Effector memory CD8-positive, alpha-beta T cell (primary cell): Measurements from ENCODE around the gene IGSF6.
"Not testable (repeated sequence)": the region's sequence is repeated elsewhere in the genome, so short reads cannot be mapped to it uniquely, and the experiment has no call there.

ENCODE experiments used
- ATAC-seq: fragments of 150-1000 bp; cut with Tn5 transposase; replicated peaks from 2 replicates; pipeline ENCODE4 v1.10.0; 2021; ENCODE audit warnings: mild to moderate bottlenecking, moderate library complexity
- DNase-seq, 3 experiments: peaks; one replicate each; pipeline ENCODE4 v3.0.0; 2021
- H3K27ac Mint-ChIP-seq, 2 donors: one replicate each; pipeline ENCODE4 v1.8.0; 2022; ENCODE audit warnings: mild to moderate bottlenecking in 2 of 2, mixed read lengths in 2 of 2, moderate library complexity in 2 of 2
- H3K27me3 Mint-ChIP-seq, 2 donors: one replicate each; pipeline ENCODE4 v1.8.0; 2022; ENCODE audit warnings: mixed read lengths in 2 of 2
- H3K36me3 Mint-ChIP-seq: one replicate; pipeline ENCODE4 v1.8.0; 2022; ENCODE audit warnings: mild to moderate bottlenecking, moderate library complexity, mixed read lengths; ENCODE audit not compliant: insufficient read depth
- H3K4me1 Mint-ChIP-seq, 2 donors: one replicate each; pipeline ENCODE4 v1.8.0; 2022; ENCODE audit warnings: low read depth in 2 of 2, mixed read lengths in 2 of 2
- H3K4me3 Mint-ChIP-seq, 2 donors: one replicate each; pipeline ENCODE4 v1.8.0; 2022; ENCODE audit warnings: mild to moderate bottlenecking in 2 of 2, mixed read lengths in 2 of 2, moderate library complexity in 2 of 2
- H3K9me3 Mint-ChIP-seq, 2 donors: one replicate each; pipeline ENCODE4 v1.8.0; 2022; ENCODE audit warnings: mixed read lengths in 2 of 2

Gene IGSF6

DNA sequence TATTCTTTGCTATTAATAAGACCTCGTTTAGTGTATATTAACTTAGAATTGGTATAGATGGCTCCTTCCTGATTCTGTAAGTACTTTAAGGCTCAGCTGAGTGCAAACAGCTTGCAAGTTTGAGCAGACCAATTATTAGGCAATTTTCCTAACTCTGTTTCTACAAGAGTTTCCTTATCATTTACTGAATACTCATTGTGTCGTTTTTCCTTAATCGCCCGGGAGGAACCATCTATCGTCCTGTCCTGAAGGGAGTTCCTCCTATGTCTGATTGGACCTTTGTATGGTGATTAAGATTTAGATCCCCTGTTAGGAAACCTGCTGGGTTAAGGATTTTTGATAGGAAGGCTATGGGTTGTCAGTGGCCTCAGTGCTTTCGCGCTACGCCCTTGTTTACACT, 21.0 kb downstream of the IGSF6 start:
- H3K27me3 Mint-ChIP-seq = not testable (repeated sequence)
- H3K36me3 Mint-ChIP-seq = peaks cover 30% of the 10 kb centered on the region

DNA sequence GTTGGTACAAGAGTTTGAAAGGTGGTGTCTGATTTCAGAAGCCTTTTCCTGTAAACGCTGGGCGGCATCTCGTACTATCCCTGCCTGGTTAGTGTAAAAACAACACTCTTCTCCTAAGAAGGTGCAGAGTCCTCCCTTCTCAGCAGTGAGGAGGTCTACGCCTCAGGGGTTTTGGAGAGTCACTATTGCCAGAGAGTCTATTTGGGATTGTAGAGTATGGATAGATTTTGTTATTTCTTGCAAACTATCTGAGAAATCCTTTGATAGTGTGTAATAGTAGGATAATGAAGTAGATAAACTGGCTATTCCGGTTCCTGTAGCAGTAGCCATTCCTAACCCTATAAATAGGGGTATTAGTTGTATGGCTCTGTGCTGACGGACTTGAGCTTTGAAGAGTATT, 21.5 kb downstream of the IGSF6 start:
- Mint-ChIP-seq H3K4me1 (peaks cover 10 to 19% of the 10 kb centered on the region in 2 donors), H3K36me3 (peaks cover 34% of the 10 kb centered on the region)
- ATAC-seq, H3K4me3 Mint-ChIP-seq, H3K27me3 Mint-ChIP-seq, H3K9me3 Mint-ChIP-seq, DNase-seq, H3K27ac Mint-ChIP-seq: not testable (repeated sequence)

More for the DNA sequence above, 21.0 kb downstream of the IGSF6 start:
- H3K9me3 Mint-ChIP-seq, ATAC-seq, H3K27ac Mint-ChIP-seq, DNase-seq, H3K4me3 Mint-ChIP-seq: not testable (repeated sequence)
- H3K4me1 Mint-ChIP-seq = peaks cover 7 to 17% of the 10 kb centered on the region in 2 donors

DNA sequence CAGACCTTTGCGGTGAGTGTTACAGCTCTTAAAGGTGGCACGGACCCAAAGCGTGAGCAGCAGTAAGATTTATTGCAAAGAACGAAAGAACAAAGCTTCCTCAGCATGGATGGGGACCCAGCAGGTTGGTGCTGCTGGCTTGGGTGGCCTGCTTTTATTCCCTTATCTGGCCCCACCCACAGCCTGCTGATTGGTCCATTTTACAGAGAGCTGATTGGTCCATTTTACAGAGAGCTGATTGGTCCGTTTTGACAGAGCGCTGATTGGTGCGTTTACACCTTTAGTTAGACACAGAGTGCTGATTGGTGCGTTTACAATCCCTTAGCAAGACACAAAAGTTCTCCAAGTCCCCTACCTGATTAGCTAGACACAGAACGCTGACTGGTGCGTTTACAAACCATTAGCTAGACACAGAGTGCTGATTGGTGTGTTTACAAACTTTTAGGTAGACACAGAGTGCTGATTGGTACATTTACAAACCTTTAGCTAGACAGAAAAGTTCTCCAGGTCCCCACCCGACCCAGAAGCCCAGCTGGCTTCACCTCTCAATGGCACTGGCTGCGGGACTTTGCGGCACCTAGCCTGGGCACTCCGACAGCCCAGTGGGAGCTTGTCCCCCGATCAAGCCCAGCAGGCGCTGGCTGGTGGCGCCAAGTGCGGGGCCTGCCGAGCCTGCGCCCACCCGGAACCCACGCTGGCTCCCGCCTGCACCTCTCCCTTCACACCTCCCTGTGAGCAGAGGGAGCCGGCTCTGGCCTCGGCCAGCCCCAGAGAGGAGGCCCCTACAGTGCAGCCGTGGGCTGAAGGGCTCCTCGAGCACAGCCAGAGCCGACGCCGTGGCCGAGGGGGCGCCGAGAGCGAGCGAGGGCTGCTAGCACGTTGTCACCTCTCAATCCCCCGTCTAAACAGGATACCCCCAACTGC, 22.5 kb downstream of the IGSF6 start:
- not testable (repeated sequence) for ATAC-seq, H3K4me3 Mint-ChIP-seq, DNase-seq, H3K27ac Mint-ChIP-seq, H3K9me3 Mint-ChIP-seq, H3K27me3 Mint-ChIP-seq
- peaks cover 34% of the 10 kb centered on the region for H3K36me3 Mint-ChIP-seq
- H3K4me1 Mint-ChIP-seq = peaks cover 10 to 15% of the 10 kb centered on the region in 2 donors

DNA sequence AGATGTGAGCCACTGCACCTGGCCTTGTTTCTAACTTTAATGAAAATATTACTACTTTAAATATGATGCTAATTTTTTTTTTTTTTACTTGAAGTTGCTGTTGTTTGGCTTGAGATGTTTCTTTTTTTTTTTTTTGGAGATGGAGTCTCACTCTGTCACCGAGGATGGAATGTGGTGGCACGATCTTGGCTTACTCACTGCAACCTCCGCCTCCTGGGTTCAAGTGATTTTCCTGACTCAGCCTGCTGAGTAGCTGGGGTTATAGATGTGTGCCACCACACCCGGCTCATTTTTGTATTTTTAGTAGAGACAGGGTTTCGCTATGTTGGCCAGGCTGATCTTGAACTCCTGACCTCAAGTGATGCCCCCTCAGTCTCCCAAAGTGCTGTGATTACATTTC, 23.6 kb downstream of the IGSF6 start:
- Mint-ChIP-seq H3K4me3 (no peak overlapping the region), H3K4me1 (peaks cover 10 to 15% of the 10 kb centered on the region in 2 donors), H3K27me3 (no peaks in the 10 kb centered on the region), H3K36me3 (peaks cover 41% of the 10 kb centered on the region), H3K27ac (peak overlapping the region in 1 of 2 donors; percentile 35), H3K9me3 (no peaks in the 10 kb centered on the region)
- DNase-seq (no peak), ATAC-seq (no peak)

GRCh38 chr16:21628121-21628726, 24.2 kb downstream of the IGSF6 start:
- Mint-ChIP-seq H3K27ac (peak overlapping the region in 1 of 2 donors; percentile 35), H3K36me3 (peaks cover 44% of the 10 kb centered on the region), H3K4me1 (peaks cover 10 to 15% of the 10 kb centered on the region in 2 donors)

GRCh38 chr16:21626659-21627277, 25.6 kb downstream of the IGSF6 start:
- peak overlapping the region; percentile 82 to 89 for H3K27ac Mint-ChIP-seq
- DNase-seq = peak in 1 of 3 experiments; percentile 5
- no peaks in the 10 kb centered on the region for H3K9me3 Mint-ChIP-seq
- H3K4me1 Mint-ChIP-seq = peaks cover 10 to 15% of the 10 kb centered on the region in 2 donors
- peak overlapping the region; percentile 43 to 45 for H3K4me3 Mint-ChIP-seq
- H3K27me3 Mint-ChIP-seq = no peaks in the 10 kb centered on the region
- H3K36me3 Mint-ChIP-seq = peaks cover 47% of the 10 kb centered on the region
- ATAC-seq = peak; percentile 86

More at GRCh38 chr16:21628121-21628726, 24.2 kb downstream of the IGSF6 start:
- no peak overlapping the region for H3K4me3 Mint-ChIP-seq
- ATAC-seq (no peak), DNase-seq (no peak)
- no peaks in the 10 kb centered on the region for H3K9me3 Mint-ChIP-seq
- no peaks in the 10 kb centered on the region for H3K27me3 Mint-ChIP-seq

- ATAC-seq = no peak
- Mint-ChIP-seq H3K9me3 (no peaks in the 10 kb centered on the region), H3K4me3 (no peak overlapping the region), H3K36me3 (peaks cover 48% of the 10 kb centered on the region), H3K4me1 (peaks cover 13 to 24% of the 10 kb centered on the region in 2 donors), H3K27me3 (no peaks in the 10 kb centered on the region), H3K27ac (no peak overlapping the region)
- DNase-seq = no peak
Measured at GRCh38 chr16:21625026-21625425, 27.4 kb downstream of the IGSF6 start.

GRCh38 chr16:21622545-21622944, 29.9 kb downstream of the IGSF6 start:
- Mint-ChIP-seq H3K27ac (peak overlapping the region in 1 of 2 donors; percentile 8), H3K9me3 (no peaks in the 10 kb centered on the region), H3K27me3 (no peaks in the 10 kb centered on the region), H3K36me3 (peaks cover 53% of the 10 kb centered on the region), H3K4me1 (peaks cover 17 to 30% of the 10 kb centered on the region in 2 donors), H3K4me3 (no peak overlapping the region)
- ATAC-seq (no peak), DNase-seq (no peak)

DNA sequence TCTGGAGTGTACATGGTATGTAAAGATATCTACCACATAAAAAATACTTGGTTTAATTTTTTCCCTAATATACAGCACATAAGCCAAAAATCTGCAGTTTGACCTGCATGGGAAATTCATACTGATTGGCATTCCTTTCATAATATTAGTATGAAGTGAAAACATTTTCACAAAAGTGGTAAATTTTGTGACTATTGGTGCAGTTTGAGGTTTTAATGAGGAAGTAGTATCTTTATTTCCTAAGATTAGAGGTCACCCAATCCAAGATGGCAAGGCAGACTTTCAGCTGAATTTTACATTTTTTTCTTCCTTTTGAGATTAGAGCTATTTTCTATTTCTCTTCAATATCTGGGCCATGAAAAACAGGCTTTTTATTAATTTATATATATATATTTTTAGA, 31.8 kb downstream of the IGSF6 start:
- peaks cover 44% of the 10 kb centered on the region for H3K36me3 Mint-ChIP-seq
- DNase-seq (no peak), ATAC-seq (no peak)
- H3K4me3 Mint-ChIP-seq = no peak overlapping the region
- peaks cover 17 to 28% of the 10 kb centered on the region in 2 donors for H3K4me1 Mint-ChIP-seq
- H3K27ac Mint-ChIP-seq = peak overlapping the region; percentile 8 to 75
- no peaks in the 10 kb centered on the region for H3K9me3 Mint-ChIP-seq
- no peaks in the 10 kb centered on the region for H3K27me3 Mint-ChIP-seq

- Mint-ChIP-seq H3K36me3 (peaks cover 44% of the 10 kb centered on the region), H3K4me3 (no peak overlapping the region), H3K27me3 (no peaks in the 10 kb centered on the region), H3K9me3 (no peaks in the 10 kb centered on the region), H3K4me1 (peaks cover 21 to 35% of the 10 kb centered on the region in 2 donors), H3K27ac (no peak overlapping the region)
- ATAC-seq (no peak), DNase-seq (no peak)
Measured at GRCh38 chr16:21619765-21620425, 32.5 kb downstream of the IGSF6 start.

DNA sequence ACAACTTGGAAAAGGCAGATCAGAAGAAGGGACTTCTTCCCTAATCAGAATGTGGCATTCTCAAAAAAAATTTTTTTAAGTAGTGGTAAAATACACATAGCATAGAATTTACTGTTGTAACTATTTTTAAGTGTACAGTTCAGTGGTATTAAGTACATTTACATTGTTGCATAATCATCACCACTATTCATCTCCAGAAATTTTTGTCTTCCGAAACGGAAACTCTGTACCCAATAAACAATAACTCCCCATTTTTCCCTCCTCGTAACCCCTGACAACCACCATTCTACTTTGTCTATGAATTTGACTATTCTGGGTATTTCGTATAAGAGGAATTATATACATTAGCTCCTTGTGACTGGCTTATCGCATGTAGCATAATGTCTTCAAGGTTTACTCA, 34.1 kb downstream of the IGSF6 start:
- DNase-seq = no peak
- Mint-ChIP-seq H3K36me3 (peaks cover 34% of the 10 kb centered on the region), H3K9me3 (no peaks in the 10 kb centered on the region), H3K4me3 (no peak overlapping the region), H3K27me3 (no peaks in the 10 kb centered on the region), H3K27ac (no peak overlapping the region), H3K4me1 (peaks cover 23 to 43% of the 10 kb centered on the region in 2 donors)
- no peak for ATAC-seq

DNA sequence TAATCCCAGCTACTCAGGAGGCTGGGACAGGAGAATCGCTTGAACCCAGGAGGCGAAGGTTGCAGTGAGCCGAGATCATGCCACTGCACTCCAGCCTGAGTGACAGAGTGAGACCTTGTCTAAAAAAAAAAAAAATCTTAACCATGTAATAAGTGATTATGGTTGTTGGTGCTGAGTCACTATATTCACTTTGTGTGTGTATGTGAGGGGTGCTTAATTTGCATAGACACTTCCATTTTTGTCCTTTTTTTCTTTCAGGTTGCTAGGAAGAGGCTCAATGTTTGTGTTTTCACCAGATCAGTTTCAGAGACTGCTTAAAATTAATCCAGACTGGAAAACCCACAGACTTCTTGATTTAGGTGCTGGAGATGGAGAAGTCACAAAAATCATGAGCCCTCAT, 34.8 kb downstream of the IGSF6 start:
- DNase-seq (no peak), ATAC-seq (no peak)
- Mint-ChIP-seq H3K36me3 (peaks cover 36% of the 10 kb centered on the region), H3K4me1 (peaks cover 23 to 46% of the 10 kb centered on the region in 2 donors), H3K4me3 (no peak overlapping the region), H3K9me3 (no peaks in the 10 kb centered on the region), H3K27ac (no peak overlapping the region), H3K27me3 (no peaks in the 10 kb centered on the region)

- ATAC-seq (no peak), DNase-seq (no peak)
- Mint-ChIP-seq H3K4me1 (peaks cover 37 to 60% of the 10 kb centered on the region in 2 donors), H3K27ac (peak overlapping the region; percentile 56 to 74), H3K36me3 (peaks cover 36% of the 10 kb centered on the region), H3K9me3 (no peaks in the 10 kb centered on the region), H3K4me3 (no peak overlapping the region), H3K27me3 (no peaks in the 10 kb centered on the region)
Measured at GRCh38 chr16:21614896-21615295, 37.5 kb downstream of the IGSF6 start.
